ENCODE data around the gene ETS2. TPM values are rescaled to one million over a fixed set of nuclear protein-coding genes. Genes with fewer than 3 reads are reported as not detected.

ETS2 gene
- total RNA-seq, 4 donors from 2014 or later = 31.1 to 175 (median 63.8) TPM

DNA sequence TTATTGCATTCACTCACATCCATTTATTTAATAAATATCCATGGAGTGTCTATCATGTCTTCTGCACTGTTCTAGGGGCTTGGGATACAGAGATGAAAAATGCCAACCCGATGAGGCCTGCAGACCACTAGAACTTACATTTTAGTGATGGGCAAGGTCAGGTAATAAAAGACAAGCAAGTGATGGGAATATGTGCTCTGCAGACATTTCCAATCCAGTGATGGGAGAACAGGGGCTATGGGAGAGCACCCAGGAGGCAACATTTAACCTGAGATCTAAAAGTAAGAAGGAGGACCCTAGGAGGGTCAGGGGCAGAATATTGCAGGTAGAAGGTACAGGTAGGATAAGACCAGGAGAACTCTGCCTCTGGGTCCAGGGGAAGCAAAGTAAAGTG is 53.1 kb downstream of the ETS2 start:
- H3K9me3 ChIP-seq = no peaks in the 10 kb centered on the region
- no peak overlapping the region for H3K4me3 ChIP-seq
- WGBS = 100% methylated on average over 1 of the region's 1 CpG
- no peaks in the 10 kb centered on the region for H3K27me3 ChIP-seq
- DNase-seq (ENCODE audit: extremely low spot score) = peak; percentile 21
- TF ChIP-seq POLR2AphosphoS5 (IDR thresholded peaks at IDR 0.05) (no peak), EP300 (IDR thresholded peaks at IDR 0.05) (no peak), POLR2A (IDR thresholded peaks at IDR 0.05; ENCODE audit: low read depth) (no peak)
- TF ChIP-seq, protein P1, sequence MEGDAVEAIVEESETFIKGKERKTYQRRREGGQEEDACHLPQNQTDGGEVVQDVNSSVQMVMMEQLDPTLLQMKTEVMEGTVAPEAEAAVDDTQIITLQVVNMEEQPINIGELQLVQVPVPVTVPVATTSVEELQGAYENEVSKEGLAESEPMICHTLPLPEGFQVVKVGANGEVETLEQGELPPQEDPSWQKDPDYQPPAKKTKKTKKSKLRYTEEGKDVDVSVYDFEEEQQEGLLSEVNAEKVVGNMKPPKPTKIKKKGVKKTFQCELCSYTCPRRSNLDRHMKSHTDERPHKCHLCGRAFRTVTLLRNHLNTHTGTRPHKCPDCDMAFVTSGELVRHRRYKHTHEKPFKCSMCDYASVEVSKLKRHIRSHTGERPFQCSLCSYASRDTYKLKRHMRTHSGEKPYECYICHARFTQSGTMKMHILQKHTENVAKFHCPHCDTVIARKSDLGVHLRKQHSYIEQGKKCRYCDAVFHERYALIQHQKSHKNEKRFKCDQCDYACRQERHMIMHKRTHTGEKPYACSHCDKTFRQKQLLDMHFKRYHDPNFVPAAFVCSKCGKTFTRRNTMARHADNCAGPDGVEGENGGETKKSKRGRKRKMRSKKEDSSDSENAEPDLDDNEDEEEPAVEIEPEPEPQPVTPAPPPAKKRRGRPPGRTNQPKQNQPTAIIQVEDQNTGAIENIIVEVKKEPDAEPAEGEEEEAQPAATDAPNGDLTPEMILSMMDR (IDR thresholded peaks at IDR 0.05) = no peak
- no peak overlapping the region for H3K27ac ChIP-seq (replicated peaks in 1 of 4)
- intact Hi-C loops (cut with DNase I) = no loop called here
- H3K36me3 ChIP-seq = no peaks in the 10 kb centered on the region
- peaks cover 0 to 7% (median 0%) of the 10 kb centered on the region in 4 donors for H3K4me1 ChIP-seq

DNA sequence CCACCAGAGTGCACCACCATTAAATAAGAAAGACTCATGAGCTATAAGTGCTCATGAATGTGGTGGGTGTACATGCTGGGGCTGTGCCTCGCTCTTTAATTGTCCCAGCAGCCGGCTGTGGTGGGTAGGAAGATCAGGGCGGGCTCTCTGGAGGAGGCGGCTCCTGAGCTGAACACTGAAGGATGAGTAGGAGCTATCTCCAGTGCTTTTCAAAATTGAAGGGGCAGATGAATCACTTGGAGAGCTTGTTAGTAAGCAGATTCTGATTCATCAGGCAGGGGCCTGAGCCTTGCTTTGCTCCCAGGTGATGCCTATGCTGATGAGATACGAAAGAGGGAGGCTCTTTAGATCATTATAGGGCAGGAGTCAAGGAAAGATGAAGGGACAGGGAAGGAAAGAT is 54.1 kb downstream of the ETS2 start:
- 82% methylated on average over 5 of the region's 5 CpGs for WGBS
- intact Hi-C loops (cut with DNase I) = no loop called here
- Histone ChIP-seq H3K4me3 (no peak overlapping the region), H3K9me3 (no peaks in the 10 kb centered on the region), H3K27me3 (no peaks in the 10 kb centered on the region), H3K27ac (replicated peaks in 1 of 4) (no peak overlapping the region), H3K36me3 (no peaks in the 10 kb centered on the region), H3K4me1 (peaks cover 0 to 7% (median 0%) of the 10 kb centered on the region in 4 donors)
- DNase-seq (ENCODE audit: extremely low spot score) = peak; percentile 42
- TF ChIP-seq POLR2AphosphoS5 (IDR thresholded peaks at IDR 0.05) = no peak
- no peak for TF ChIP-seq POLR2A (IDR thresholded peaks at IDR 0.05; ENCODE audit: low read depth)
- TF ChIP-seq EP300 (IDR thresholded peaks at IDR 0.05) = no peak
- TF ChIP-seq, protein P1 (IDR thresholded peaks at IDR 0.05) = no peak

DNA sequence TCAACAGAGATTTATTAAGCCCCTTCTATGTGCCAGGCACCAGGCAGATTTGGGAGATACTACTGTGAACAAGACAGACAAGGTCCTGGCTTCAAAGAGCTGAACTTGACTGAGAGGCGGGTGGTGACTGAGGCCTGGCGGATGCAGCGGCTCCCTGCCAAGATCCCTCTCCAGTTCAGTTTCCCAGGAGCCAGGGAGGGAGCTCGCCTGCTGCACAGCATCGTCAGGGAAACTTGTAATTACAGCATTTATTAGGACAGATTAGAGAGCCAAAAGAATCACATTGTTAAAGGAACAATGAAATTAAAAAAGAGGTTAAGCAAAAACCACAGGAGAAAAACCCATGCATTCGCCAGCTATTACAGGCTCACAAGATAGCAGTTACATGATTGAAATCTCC is 55.3 kb downstream of the ETS2 start:
- TF ChIP-seq, protein P1 (IDR thresholded peaks at IDR 0.05) = no peak
- no peak for TF ChIP-seq EP300 (IDR thresholded peaks at IDR 0.05)
- no peak for TF ChIP-seq POLR2A (IDR thresholded peaks at IDR 0.05; ENCODE audit: low read depth)
- TF ChIP-seq POLR2AphosphoS5 (IDR thresholded peaks at IDR 0.05) = no peak
- intact Hi-C loops (cut with DNase I) = no loop called here
- Histone ChIP-seq H3K4me3 (no peak overlapping the region), H3K4me1 (peaks cover 0 to 7% (median 0%) of the 10 kb centered on the region in 4 donors), H3K36me3 (no peaks in the 10 kb centered on the region), H3K9me3 (no peaks in the 10 kb centered on the region), H3K27me3 (no peaks in the 10 kb centered on the region), H3K27ac (replicated peaks in 1 of 4) (no peak overlapping the region)
- 74% methylated on average over 6 of the region's 6 CpGs for WGBS
- DNase-seq (ENCODE audit: extremely low spot score) = peak; percentile 53

DNA sequence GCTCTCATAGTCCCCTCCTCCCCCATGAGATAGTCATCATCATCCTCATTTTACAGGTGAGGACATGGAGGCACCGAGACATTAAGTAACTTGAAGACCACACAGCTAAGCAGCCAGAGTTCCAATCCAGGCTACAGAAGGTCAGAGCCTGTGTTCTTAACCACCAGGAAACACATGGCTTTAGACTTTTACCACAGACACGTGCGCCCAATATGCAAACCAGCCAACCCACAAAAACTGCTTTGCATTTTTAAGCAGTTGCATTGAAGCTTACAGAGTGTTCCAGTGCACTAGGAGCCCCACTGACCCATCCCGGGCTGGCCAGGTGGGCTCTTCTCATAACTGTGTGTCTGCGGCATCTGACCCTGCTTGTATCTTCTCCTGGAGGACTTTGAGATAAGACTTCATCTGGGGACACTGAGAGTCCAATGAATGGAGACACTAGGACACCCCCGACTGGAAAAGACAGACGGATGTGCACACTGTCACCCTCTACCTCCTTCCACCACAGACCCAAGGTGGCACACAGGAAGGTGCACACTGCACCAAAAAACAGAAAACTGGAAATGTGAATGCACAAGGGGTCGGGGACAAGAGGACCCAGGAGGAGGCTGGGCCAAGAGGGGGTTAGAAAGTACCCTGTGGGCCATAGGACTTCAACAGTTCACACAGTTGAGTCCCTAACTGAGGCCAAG is 56.4 kb downstream of the ETS2 start:
- no peaks in the 10 kb centered on the region for H3K9me3 ChIP-seq
- intact Hi-C loops (cut with DNase I) = no loop called here
- H3K27me3 ChIP-seq = no peaks in the 10 kb centered on the region
- no peak for TF ChIP-seq POLR2A (IDR thresholded peaks at IDR 0.05; ENCODE audit: low read depth)
- no peak for TF ChIP-seq EP300 (IDR thresholded peaks at IDR 0.05)
- no peak for TF ChIP-seq POLR2AphosphoS5 (IDR thresholded peaks at IDR 0.05)
- 83% methylated on average over 8 of the region's 8 CpGs for WGBS
- H3K27ac ChIP-seq (replicated peaks in 1 of 4) = no peak overlapping the region
- peaks cover 0 to 3% (median 0%) of the 10 kb centered on the region in 4 donors for H3K4me1 ChIP-seq
- no peaks in the 10 kb centered on the region for H3K36me3 ChIP-seq
- H3K4me3 ChIP-seq = no peak overlapping the region
- no peak for DNase-seq (ENCODE audit: extremely low spot score)

DNA sequence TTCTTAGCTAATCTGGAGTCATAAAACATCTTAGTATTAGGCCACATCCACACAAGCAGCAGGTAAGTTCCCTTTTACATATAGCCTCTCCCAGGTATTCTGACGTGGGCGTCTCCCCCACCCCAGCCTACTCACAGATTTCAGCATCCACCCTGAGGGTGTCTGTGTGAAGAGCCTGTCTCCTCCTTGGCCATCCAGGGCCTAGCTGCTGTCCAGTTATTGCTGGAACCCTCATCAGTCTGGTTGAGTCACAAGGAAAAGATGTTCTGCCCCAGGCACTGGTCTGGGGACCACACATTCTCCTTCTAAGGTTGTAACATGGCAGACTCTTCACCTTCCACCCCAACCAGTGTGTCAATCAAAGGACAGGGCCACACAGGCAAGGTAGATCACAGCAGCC is 57.6 kb downstream of the ETS2 start:
- H3K9me3 ChIP-seq = no peaks in the 10 kb centered on the region
- DNase-seq (ENCODE audit: extremely low spot score) = peak; percentile 45
- no peaks in the 10 kb centered on the region for H3K4me1 ChIP-seq
- intact Hi-C loops (cut with DNase I) = no loop called here
- H3K4me3 ChIP-seq = no peak overlapping the region
- no peaks in the 10 kb centered on the region for H3K27me3 ChIP-seq
- H3K27ac ChIP-seq (replicated peaks in 1 of 4) = no peak overlapping the region
- 100% methylated on average over 1 of the region's 2 CpGs for WGBS
- no peaks in the 10 kb centered on the region for H3K36me3 ChIP-seq
- TF ChIP-seq, protein P1 (IDR thresholded peaks at IDR 0.05) = no peak
- TF ChIP-seq POLR2AphosphoS5 (IDR thresholded peaks at IDR 0.05) = no peak
- no peak for TF ChIP-seq EP300 (IDR thresholded peaks at IDR 0.05)
- TF ChIP-seq POLR2A (IDR thresholded peaks at IDR 0.05; ENCODE audit: low read depth) = no peak
